Ramos (cell line): ENCODE results near the gene RMND5A.
"Not testable (repeated sequence)": the region's sequence is repeated elsewhere in the genome, so short reads cannot be mapped to it uniquely, and the experiment has no call there.

Source experiments
- in situ Hi-C: fragments of 300-500 bp; cut with MboI; formaldehyde crosslinking; loops from one replicate; pipeline ENCODE4 v1.14.3; 2022; ENCODE audit warnings: low sequenced_read_pairs; ENCODE audit not compliant: unreplicated experiment

RMND5A gene

GRCh38 chr2:86719637-86720539, at the start of gene RMND5A:
Gene RMND5A, plus strand, starts transcription at chr2:86720291. Its CDS starts 377 bp downstream, at chr2:86720668.
- in situ Hi-C loops: not testable (repeated sequence)

GRCh38 chr2:86671337-86671981, 48.6 kb upstream of the RMND5A start:
- in situ Hi-C loops: no loop called here

GRCh38 chr2:86672027-86672545, 48.0 kb upstream of the RMND5A start:
- in situ Hi-C loops: no loop called here

- in situ Hi-C loops: no loop called here
Observed at GRCh38 chr2:86673011-86673410, 47.1 kb upstream of the RMND5A start.

GRCh38 chr2:86673986-86674670, 46.0 kb upstream of the RMND5A start:
- in situ Hi-C loops: no loop called here

- in situ Hi-C loops: no loop called here
Observed at GRCh38 chr2:86675104-86675503, 45.0 kb upstream of the RMND5A start.

GRCh38 chr2:86675511-86676015, 44.5 kb upstream of the RMND5A start:
- in situ Hi-C loops: no loop called here

GRCh38 chr2:86677816-86678215, 42.3 kb upstream of the RMND5A start:
- in situ Hi-C loops: no loop called here

- in situ Hi-C loops: no loop called here
Observed at GRCh38 chr2:86679036-86679435, 41.1 kb upstream of the RMND5A start.

GRCh38 chr2:86685351-86685750, 34.7 kb upstream of the RMND5A start:
- in situ Hi-C loops: no loop called here

- in situ Hi-C loops: no loop called here
Observed at GRCh38 chr2:86686460-86686859, 33.6 kb upstream of the RMND5A start.

- in situ Hi-C loops: no loop called here
Observed at GRCh38 chr2:86686905-86687304, 33.2 kb upstream of the RMND5A start.

- in situ Hi-C loops: no loop called here
Observed at GRCh38 chr2:86695053-86695691, 24.9 kb upstream of the RMND5A start.

- in situ Hi-C loops: no loop called here
Observed at GRCh38 chr2:86697551-86698104, 22.5 kb upstream of the RMND5A start.

GRCh38 chr2:86700690-86701089, 19.4 kb upstream of the RMND5A start:
- in situ Hi-C loops: no loop called here

- in situ Hi-C loops: no loop called here
Observed at GRCh38 chr2:86703704-86704361, 16.3 kb upstream of the RMND5A start.

GRCh38 chr2:86704459-86704971, 15.6 kb upstream of the RMND5A start:
- in situ Hi-C loops: no loop called here

GRCh38 chr2:86706220-86706619, 13.9 kb upstream of the RMND5A start:
- in situ Hi-C loops: no loop called here

- in situ Hi-C loops: no loop called here
Observed at GRCh38 chr2:86706935-86707334, 13.2 kb upstream of the RMND5A start.
